IPS DF 6.9 (cell line): ENCODE results near the gene CFAP210.

Source experiments
- DNase-seq: peaks from one replicate; pipeline ENCODE4 v3.0.0-alpha.2; 2013; ENCODE audit warnings: low read depth, low spot score
- H3K27ac ChIP-seq: one replicate; pipeline ENCODE4 v1.5.1; 2013; ENCODE audit warnings: low read length, control low read depth
- H3K27me3 ChIP-seq: 2 replicates; pipeline ENCODE4 v1.6.1; 2013; ENCODE audit warnings: mild to moderate bottlenecking, low read length; ENCODE audit not compliant: control insufficient read depth, insufficient read depth
- H3K36me3 ChIP-seq: 2 replicates; pipeline ENCODE4 v1.6.1; 2013; ENCODE audit warnings: low read length; ENCODE audit not compliant: control insufficient read depth, insufficient read depth
- H3K4me1 ChIP-seq: 2 replicates; pipeline ENCODE4 v1.6.1; 2013; ENCODE audit warnings: low read length; ENCODE audit not compliant: control insufficient read depth, insufficient read depth
- H3K4me3 ChIP-seq: 2 replicates; pipeline ENCODE4 v1.5.1; 2013; ENCODE audit warnings: mild to moderate bottlenecking, low read length
- H3K9me3 ChIP-seq: 2 replicates; pipeline ENCODE4 v1.6.1; 2013; ENCODE audit warnings: low read length, inconsistent platforms; ENCODE audit not compliant: control insufficient read depth, insufficient read depth
- WGBS: extraction: QIAGEN DNeasy Blood & Tissue Kit; methylation state at CpG from one replicate; pipeline ENCODE4 v1.1.7; 2013; ENCODE audit warnings: mixed read lengths, missing lambda C conversion rate; ENCODE audit not compliant: insufficient read length, insufficient coverage; 5-methylcytosine and 5-hydroxymethylcytosine counted together

The CFAP210 gene

DNA sequence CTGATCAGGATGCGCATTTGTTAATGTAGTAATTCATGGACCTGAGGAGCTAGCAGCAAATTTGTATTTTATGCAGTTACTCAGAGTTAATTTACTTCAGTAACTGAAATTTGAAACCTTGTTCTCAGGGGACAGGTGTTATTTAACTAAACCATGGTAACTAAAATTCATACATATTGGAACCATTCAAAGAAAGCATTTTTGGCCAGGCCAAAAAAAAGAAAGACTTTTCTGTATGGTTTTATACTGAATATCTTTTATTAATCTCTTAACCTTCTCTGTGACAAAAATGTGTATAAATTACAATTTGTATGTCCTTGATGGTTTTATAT lies 35.0 kb upstream of the CFAP210 start:
- no peaks in the 10 kb centered on the region for H3K36me3 ChIP-seq
- no peaks in the 10 kb centered on the region for H3K9me3 ChIP-seq
- H3K27me3 ChIP-seq: peaks cover 1% of the 10 kb centered on the region; the same call in 1 of the 2 replicates
- no peak for DNase-seq
- H3K4me1 ChIP-seq: no peaks in the 10 kb centered on the region
- H3K4me3 ChIP-seq: no peak overlapping the region
- WGBS: no CpG with 5 or more reads among the region's 1 CpG
- H3K27ac ChIP-seq: no peak overlapping the region

GRCh38 chr2:169727065-169727464 lies 32.9 kb upstream of the CFAP210 start:
- no CpG with 5 or more reads among the region's 5 CpGs for WGBS
- Histone ChIP-seq H3K4me1 (no peaks in the 10 kb centered on the region), H3K36me3 (no peaks in the 10 kb centered on the region), H3K27me3 (no peaks in the 10 kb centered on the region), H3K9me3 (no peaks in the 10 kb centered on the region), H3K4me3 (no peak overlapping the region), H3K27ac (no peak overlapping the region)
- no peak for DNase-seq

GRCh38 chr2:169721016-169721415 lies 26.8 kb upstream of the CFAP210 start:
- H3K36me3 ChIP-seq: no peaks in the 10 kb centered on the region
- 80% methylated on average over 1 of the region's 3 CpGs for WGBS
- no peak for DNase-seq
- H3K9me3 ChIP-seq: no peaks in the 10 kb centered on the region
- no peaks in the 10 kb centered on the region for H3K4me1 ChIP-seq
- no peak overlapping the region for H3K27ac ChIP-seq
- no peak overlapping the region for H3K4me3 ChIP-seq
- no peaks in the 10 kb centered on the region for H3K27me3 ChIP-seq

- no CpG with 5 or more reads among the region's 2 CpGs for WGBS
- no peak for DNase-seq
- H3K27me3 ChIP-seq: no peaks in the 10 kb centered on the region
- H3K9me3 ChIP-seq: no peaks in the 10 kb centered on the region
- H3K4me3 ChIP-seq: no peak overlapping the region
- no peak overlapping the region for H3K27ac ChIP-seq
- no peaks in the 10 kb centered on the region for H3K36me3 ChIP-seq
- 0 out of 2 replicates have a peak, but pooled peaks cover 1% of the 10 kb centered on the region for H3K4me1 ChIP-seq
Observed at GRCh38 chr2:169718930-169719504, 24.8 kb upstream of the CFAP210 start.

- no peak for DNase-seq
- Histone ChIP-seq H3K27ac (no peak overlapping the region), H3K36me3 (no peaks in the 10 kb centered on the region), H3K4me1 (0 out of 2 replicates have a peak, but pooled peaks cover 1% of the 10 kb centered on the region), H3K27me3 (no peaks in the 10 kb centered on the region), H3K4me3 (no peak overlapping the region), H3K9me3 (no peaks in the 10 kb centered on the region)
- no CpG with 5 or more reads among the region's 4 CpGs for WGBS
Observed at GRCh38 chr2:169717691-169718063, 23.5 kb upstream of the CFAP210 start.

DNA sequence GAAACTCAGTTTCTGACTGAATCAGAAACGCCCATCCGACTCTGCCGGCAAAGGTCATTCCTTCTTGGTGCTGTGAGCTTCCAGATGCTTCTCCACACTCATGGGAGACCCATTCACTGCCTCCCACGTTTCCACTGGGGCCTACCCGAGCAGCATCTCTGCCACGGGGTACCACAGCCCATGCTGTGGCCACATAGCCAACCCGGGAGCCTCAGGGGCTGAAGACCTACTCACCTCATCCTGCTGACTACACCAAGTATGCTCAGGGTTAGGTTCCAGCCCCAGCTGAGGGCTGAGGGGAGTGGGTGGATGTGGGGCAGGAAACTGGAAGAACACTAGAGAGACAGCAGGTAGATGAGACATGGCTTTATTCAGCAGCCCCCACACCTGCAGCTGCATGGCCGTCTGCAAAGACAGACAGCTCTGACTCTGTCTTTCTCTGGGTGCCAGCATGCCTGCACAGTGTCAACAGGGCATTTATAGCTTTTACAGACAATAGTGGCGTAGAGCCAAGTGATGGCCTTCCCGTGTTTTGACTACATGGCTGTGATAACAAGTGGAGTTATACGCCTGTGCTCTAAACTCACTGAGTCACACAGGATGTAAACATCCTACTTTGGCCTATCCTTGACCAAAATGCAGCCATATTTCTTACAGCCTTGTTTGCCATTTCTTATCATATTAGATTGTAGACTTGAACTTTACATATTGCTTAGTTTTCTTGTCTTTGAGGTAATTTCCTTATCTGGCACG lies 22.9 kb upstream of the CFAP210 start:
- H3K27me3 ChIP-seq: no peaks in the 10 kb centered on the region
- no peaks in the 10 kb centered on the region for H3K9me3 ChIP-seq
- no peak for DNase-seq
- no peaks in the 10 kb centered on the region for H3K36me3 ChIP-seq
- H3K27ac ChIP-seq: no peak overlapping the region
- H3K4me1 ChIP-seq: 0 out of 2 replicates have a peak, but pooled peaks cover 1% of the 10 kb centered on the region
- no CpG with 5 or more reads among the region's 12 CpGs for WGBS
- H3K4me3 ChIP-seq: no peak overlapping the region

DNA sequence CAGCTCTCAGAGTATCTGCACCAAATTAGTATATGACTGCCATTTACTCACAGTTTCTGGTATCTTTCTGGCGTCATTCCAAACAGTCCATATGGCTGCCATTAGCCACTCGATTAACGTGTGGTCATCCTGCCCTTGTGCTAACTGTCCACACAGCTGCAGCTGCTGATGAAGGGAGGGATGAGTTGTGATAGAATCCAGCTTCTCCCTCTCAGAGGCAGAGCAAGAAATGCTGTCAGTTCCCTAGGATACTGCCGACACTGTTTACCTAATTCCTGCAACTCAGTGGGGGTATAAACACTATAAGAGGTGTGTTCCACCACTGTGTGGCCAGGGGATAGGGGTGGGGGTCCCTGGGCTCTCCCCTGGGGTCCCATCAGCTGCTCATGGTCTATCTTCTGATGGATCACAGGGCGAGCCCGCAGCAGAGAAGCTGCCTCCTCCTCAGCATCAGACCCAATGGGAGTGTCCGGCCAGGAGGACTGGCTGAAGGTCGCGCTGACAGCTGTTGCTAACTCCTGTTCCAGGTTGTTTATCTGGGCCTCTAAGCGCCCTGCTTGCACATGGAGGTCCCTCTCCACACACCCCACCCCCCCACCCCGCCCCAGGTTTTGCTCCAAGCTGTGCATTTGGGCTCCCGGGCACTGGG lies 22.2 kb upstream of the CFAP210 start:
- no peak for DNase-seq
- no CpG with 5 or more reads among the region's 12 CpGs for WGBS
- 0 out of 2 replicates have a peak, but pooled peaks cover 1% of the 10 kb centered on the region for H3K4me1 ChIP-seq
- H3K36me3 ChIP-seq: no peaks in the 10 kb centered on the region
- no peaks in the 10 kb centered on the region for H3K27me3 ChIP-seq
- H3K4me3 ChIP-seq: no peak overlapping the region
- no peaks in the 10 kb centered on the region for H3K9me3 ChIP-seq
- no peak overlapping the region for H3K27ac ChIP-seq

DNA sequence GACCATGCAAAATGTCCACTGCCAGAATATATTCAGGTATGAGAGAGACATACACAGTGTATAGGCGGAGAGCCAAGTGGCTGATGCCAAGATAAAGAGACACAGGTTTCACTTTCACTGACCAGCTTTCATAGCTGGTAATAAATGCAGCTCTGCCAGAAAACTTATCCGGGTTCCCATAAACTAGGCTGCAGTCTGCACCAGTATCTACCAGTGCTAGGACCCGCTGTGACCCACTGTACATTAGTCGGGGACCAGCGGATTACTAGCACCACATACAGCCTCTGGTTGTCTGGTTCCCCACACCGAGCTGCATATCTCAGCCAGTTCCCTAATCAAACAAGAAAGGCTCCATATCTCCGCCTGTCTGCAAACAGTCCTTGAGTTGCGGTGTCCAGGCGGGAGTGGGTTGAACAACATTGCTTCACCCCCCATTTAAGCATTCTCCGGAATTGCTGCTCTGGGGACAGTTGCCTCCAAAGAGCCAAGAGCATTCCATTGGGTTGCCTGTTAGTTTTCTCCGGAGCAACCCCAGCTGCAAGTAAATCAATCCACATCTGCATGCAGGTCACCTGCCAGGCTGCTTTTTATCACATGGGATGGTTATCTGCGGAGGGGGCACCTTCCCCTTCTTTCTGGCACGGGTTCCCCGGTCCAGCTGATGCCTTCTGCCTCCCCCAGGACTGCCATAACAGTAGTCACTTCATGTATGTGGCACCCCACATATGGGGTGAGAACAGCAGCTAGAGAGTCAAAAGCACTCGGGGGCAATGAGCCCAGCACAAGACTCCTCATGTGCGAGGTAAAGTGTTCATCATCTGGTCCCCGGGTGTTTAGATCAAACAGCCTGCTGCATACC lies 21.4 kb upstream of the CFAP210 start:
- no peak for DNase-seq
- H3K27ac ChIP-seq: no peak overlapping the region
- H3K4me3 ChIP-seq: no peak overlapping the region
- H3K27me3 ChIP-seq: no peaks in the 10 kb centered on the region
- H3K36me3 ChIP-seq: no peaks in the 10 kb centered on the region
- WGBS: no CpG with 5 or more reads among the region's 17 CpGs
- 0 out of 2 replicates have a peak, but pooled peaks cover 1% of the 10 kb centered on the region for H3K4me1 ChIP-seq
- no peaks in the 10 kb centered on the region for H3K9me3 ChIP-seq

GRCh38 chr2:169714699-169715098 lies 20.5 kb upstream of the CFAP210 start:
- no peak for DNase-seq
- WGBS: no CpG with 5 or more reads among the region's 6 CpGs
- 0 out of 2 replicates have a peak, but pooled peaks cover 1% of the 10 kb centered on the region for H3K4me1 ChIP-seq
- no peak overlapping the region for H3K27ac ChIP-seq
- no peaks in the 10 kb centered on the region for H3K9me3 ChIP-seq
- no peaks in the 10 kb centered on the region for H3K27me3 ChIP-seq
- no peaks in the 10 kb centered on the region for H3K36me3 ChIP-seq
- no peak overlapping the region for H3K4me3 ChIP-seq

DNA sequence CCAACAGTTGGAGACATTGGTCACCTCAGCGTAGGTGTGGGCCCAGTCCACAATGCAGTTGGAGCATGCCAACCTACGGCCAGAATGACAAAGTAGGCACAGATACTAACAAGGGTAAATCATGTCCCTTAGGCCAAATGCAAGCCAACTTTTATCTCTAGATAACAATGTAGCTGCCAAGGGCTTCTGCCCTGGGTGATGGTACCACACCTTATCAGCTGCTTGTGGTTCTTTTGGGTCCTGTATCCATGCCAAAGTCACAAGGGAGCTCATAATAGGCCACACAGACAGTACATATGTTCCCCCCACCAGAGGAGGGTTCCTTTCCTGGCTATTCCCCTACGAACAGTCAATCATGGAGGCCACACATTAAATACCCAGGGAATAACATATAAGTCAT lies 19.1 kb upstream of the CFAP210 start:
- Histone ChIP-seq H3K4me3 (no peak overlapping the region), H3K36me3 (no peaks in the 10 kb centered on the region), H3K4me1 (0 out of 2 replicates have a peak, but pooled peaks cover 1% of the 10 kb centered on the region), H3K27ac (no peak overlapping the region), H3K27me3 (no peaks in the 10 kb centered on the region), H3K9me3 (no peaks in the 10 kb centered on the region)
- no peak for DNase-seq
- WGBS: no CpG with 5 or more reads among the region's 3 CpGs
